Upper lobe of left lung (tissue), 4 donors: ENCODE results near the gene FNTB.
A peak's percentile ranks its signal among the peaks of the same experiment; 100 is the strongest.

Experiments used
- EP300 ChIP-seq, 4 donors: sonication (generic); formaldehyde crosslinking; IDR thresholded peaks; one replicate each; pipeline ENCODE4 v1.5.1; 2017; ENCODE audit warnings: antibody characterized with exemption in 4 of 4, control low read depth in 2 of 4
- POLR2A ChIP-seq, 4 donors: fragments of 450-650 bp; IDR thresholded peaks; one replicate each; pipeline ENCODE4 v1.5.1; 2016 to 2017; ENCODE audit warnings: antibody characterized with exemption in 4 of 4, mild to moderate bottlenecking in 2 of 4
- POLR2AphosphoS5 ChIP-seq, 2 donors: sonication (generic); formaldehyde crosslinking; IDR thresholded peaks; one replicate each; pipeline ENCODE4 v1.5.1; 2017; ENCODE audit warnings: antibody characterized with exemption in 2 of 2
- TF ChIP-seq, protein P1 (sequence below), 6 experiments: fragments of 450-650 bp in 4 of 6; fragments of 200-600 bp in 2 of 6; sonication (generic) in 2 of 6; IDR thresholded peaks; one replicate each; pipeline ENCODE4 v1.5.1; 2016 to 2019; ENCODE audit warnings: antibody characterized with exemption in 6 of 6

DNA sequence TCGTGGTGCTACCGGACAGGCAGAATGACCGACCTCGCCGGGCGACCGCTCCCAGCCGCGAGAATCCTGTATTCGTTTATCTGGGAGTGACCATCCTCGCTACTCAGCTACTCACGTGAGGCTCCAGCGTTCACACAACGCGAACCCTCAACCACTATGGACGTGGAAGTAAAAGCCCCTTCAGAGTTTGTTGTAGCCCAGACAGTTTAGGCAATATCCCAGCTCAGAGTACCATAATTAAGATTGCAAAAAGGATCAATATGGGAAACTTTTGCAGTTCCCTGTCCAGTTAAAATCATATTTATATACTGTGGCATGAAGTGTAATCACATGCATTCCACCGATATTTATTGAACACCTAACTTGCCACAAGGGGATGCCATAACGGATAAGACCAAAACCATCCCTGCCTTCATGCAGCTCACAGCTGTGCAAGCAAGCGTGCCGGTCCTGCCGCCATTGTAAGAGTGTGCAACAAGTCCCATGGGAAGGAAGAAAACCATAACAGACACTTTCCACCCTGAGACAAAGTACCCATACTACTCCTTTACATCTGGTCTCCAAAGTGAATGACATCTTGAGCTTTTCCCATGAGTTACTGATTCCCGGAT, 116.6 kb downstream of the FNTB start:
- TF ChIP-seq POLR2A (IDR thresholded peaks at IDR 0.05) (no peak), POLR2AphosphoS5 (IDR thresholded peaks at IDR 0.05) (no peak), EP300 (IDR thresholded peaks at IDR 0.05) (no peak)
- TF ChIP-seq, protein P1, sequence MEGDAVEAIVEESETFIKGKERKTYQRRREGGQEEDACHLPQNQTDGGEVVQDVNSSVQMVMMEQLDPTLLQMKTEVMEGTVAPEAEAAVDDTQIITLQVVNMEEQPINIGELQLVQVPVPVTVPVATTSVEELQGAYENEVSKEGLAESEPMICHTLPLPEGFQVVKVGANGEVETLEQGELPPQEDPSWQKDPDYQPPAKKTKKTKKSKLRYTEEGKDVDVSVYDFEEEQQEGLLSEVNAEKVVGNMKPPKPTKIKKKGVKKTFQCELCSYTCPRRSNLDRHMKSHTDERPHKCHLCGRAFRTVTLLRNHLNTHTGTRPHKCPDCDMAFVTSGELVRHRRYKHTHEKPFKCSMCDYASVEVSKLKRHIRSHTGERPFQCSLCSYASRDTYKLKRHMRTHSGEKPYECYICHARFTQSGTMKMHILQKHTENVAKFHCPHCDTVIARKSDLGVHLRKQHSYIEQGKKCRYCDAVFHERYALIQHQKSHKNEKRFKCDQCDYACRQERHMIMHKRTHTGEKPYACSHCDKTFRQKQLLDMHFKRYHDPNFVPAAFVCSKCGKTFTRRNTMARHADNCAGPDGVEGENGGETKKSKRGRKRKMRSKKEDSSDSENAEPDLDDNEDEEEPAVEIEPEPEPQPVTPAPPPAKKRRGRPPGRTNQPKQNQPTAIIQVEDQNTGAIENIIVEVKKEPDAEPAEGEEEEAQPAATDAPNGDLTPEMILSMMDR (IDR thresholded peaks at IDR 0.05), result peak in 1 of 6 experiments; percentile 8
